Duodenal mucosa (tissue), 2 donors: ENCODE results near the gene SKP2.

ENCODE experiments used
- H3K27ac ChIP-seq: one replicate; pipeline ENCODE4 v1.7.0; 2013; ENCODE audit warnings: low read depth, low read length
- H3K27me3 ChIP-seq, 2 donors: one replicate each; pipeline ENCODE4 v1.7.0; 2013; ENCODE audit warnings: low read length in 2 of 2, control low read depth in 1 of 2; ENCODE audit not compliant: insufficient read depth in 2 of 2, control insufficient read depth in 1 of 2
- H3K36me3 ChIP-seq, 2 donors: one replicate each; pipeline ENCODE4 v1.7.0; 2013; ENCODE audit warnings: low read length in 2 of 2, control low read depth in 1 of 2; ENCODE audit not compliant: insufficient read depth in 2 of 2, control insufficient read depth in 1 of 2
- H3K4me1 ChIP-seq, 2 donors: one replicate each; pipeline ENCODE4 v1.7.0; 2013; ENCODE audit warnings: low read length in 2 of 2, control low read depth in 1 of 2; ENCODE audit not compliant: insufficient read depth in 2 of 2, control insufficient read depth in 1 of 2
- H3K4me3 ChIP-seq, 2 donors: one replicate each; pipeline ENCODE4 v1.7.0; 2013; ENCODE audit warnings: low read length in 2 of 2, low read depth in 1 of 2
- H3K9ac ChIP-seq, 2 donors: one replicate each; pipeline ENCODE4 v1.7.0; 2013; ENCODE audit warnings: low read length in 2 of 2, low read depth in 1 of 2
- H3K9me3 ChIP-seq, 2 donors: one replicate each; pipeline ENCODE4 v1.7.0; 2013; ENCODE audit warnings: low read length in 2 of 2, control low read depth in 1 of 2; ENCODE audit not compliant: control insufficient read depth in 1 of 2

SKP2 gene

GRCh38 chr5:36215910-36216309 lies 64.0 kb downstream of the SKP2 start:
- no peak overlapping the region for H3K4me3 ChIP-seq
- H3K9ac ChIP-seq, result no peak overlapping the region
- H3K27ac ChIP-seq, result no peak overlapping the region
- H3K27me3 ChIP-seq, result no peaks in the 10 kb centered on the region
- H3K36me3 ChIP-seq, result peaks cover 5 to 39% of the 10 kb centered on the region in 2 donors
- no peaks in the 10 kb centered on the region for H3K9me3 ChIP-seq
- no peaks in the 10 kb centered on the region for H3K4me1 ChIP-seq

GRCh38 chr5:36217567-36217966 lies 65.7 kb downstream of the SKP2 start:
- Histone ChIP-seq H3K27ac (no peak overlapping the region), H3K27me3 (no peaks in the 10 kb centered on the region), H3K9ac (no peak overlapping the region), H3K4me3 (no peak overlapping the region), H3K36me3 (peaks cover 5 to 37% of the 10 kb centered on the region in 2 donors), H3K4me1 (no peaks in the 10 kb centered on the region), H3K9me3 (no peaks in the 10 kb centered on the region)

GRCh38 chr5:36217988-36218387 lies 66.1 kb downstream of the SKP2 start:
- H3K27me3 ChIP-seq, result no peaks in the 10 kb centered on the region
- no peak overlapping the region for H3K9ac ChIP-seq
- H3K4me3 ChIP-seq, result no peak overlapping the region
- no peak overlapping the region for H3K27ac ChIP-seq
- H3K4me1 ChIP-seq, result no peaks in the 10 kb centered on the region
- peaks cover 5 to 36% of the 10 kb centered on the region in 2 donors for H3K36me3 ChIP-seq
- H3K9me3 ChIP-seq, result no peaks in the 10 kb centered on the region

DNA sequence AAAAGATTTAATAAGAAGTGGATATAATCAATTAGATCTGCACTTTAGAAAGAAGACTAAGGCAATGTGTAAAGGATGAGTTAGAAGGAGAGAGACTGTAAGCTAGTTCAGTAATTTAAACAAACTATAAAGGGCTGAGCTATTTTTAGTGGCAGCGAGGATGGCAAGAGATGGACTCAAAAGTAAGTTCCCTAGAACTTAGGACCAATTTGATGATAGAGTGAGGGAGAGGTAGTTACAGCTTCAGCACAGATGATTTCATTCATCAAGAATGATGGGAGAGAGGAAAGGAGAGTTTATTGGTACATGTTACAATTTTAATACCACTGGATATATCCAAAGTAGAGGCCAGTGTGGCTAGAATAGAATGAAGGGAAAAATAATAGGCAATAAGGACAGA lies 70.7 kb downstream of the SKP2 start:
- Histone ChIP-seq H3K4me3 (no peak overlapping the region), H3K9me3 (no peaks in the 10 kb centered on the region), H3K27ac (no peak overlapping the region), H3K27me3 (no peaks in the 10 kb centered on the region), H3K4me1 (no peaks in the 10 kb centered on the region), H3K9ac (no peak overlapping the region), H3K36me3 (peaks cover 5 to 52% of the 10 kb centered on the region in 2 donors)

DNA sequence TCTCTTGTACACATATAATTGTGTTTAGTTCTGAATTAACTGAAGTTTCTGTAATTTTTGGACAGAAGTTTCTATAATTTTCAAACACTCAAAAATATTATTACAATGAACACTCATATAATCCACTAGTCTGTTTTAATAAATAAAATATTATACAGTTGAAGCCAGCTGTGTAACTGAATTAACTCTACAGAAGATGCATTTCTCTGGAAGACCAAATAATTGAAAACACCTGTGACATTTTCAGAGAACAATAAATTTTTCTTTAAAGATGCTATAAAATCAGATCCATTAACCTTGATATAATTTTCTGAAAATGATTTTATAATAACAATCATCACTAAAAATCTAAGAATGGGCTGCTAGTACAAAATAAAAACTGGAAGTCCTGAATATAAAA lies 75.1 kb downstream of the SKP2 start:
- Histone ChIP-seq H3K27ac (no peak overlapping the region), H3K4me3 (no peak overlapping the region)

DNA sequence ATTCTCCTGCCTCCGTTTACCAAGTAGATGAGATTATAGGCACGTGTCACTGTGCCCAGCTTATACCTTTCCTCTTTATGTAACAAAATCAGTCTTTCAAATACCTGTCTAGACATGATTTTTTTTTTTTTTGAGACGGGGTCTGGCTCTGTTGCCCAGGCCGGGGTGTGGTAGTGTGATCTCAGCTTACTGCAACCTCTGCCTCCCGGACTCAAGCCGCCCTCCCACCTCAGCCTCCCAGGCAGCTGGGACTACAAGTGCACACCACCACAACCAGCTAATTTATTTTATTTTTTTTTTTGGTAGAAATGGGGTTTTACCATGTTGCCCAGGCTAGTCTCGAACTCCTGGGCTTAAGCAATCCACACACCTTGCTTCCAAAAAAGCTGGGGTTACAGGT lies 76.6 kb downstream of the SKP2 start:
- Histone ChIP-seq H3K4me3 (no peak overlapping the region), H3K27ac (no peak overlapping the region), H3K36me3 (peaks cover 0 to 23% of the 10 kb centered on the region in 2 donors), H3K9me3 (no peaks in the 10 kb centered on the region), H3K27me3 (no peaks in the 10 kb centered on the region), H3K4me1 (no peaks in the 10 kb centered on the region), H3K9ac (no peak overlapping the region)

More for the DNA sequence above, 75.1 kb downstream of the SKP2 start:
- H3K27me3 ChIP-seq, result no peaks in the 10 kb centered on the region
- H3K9ac ChIP-seq, result no peak overlapping the region
- no peaks in the 10 kb centered on the region for H3K9me3 ChIP-seq
- peaks cover 0 to 28% of the 10 kb centered on the region in 2 donors for H3K36me3 ChIP-seq
- H3K4me1 ChIP-seq, result no peaks in the 10 kb centered on the region

GRCh38 chr5:36230151-36230790 lies 78.4 kb downstream of the SKP2 start:
- Histone ChIP-seq H3K27me3 (no peaks in the 10 kb centered on the region), H3K4me3 (no peak overlapping the region), H3K9me3 (no peaks in the 10 kb centered on the region), H3K27ac (no peak overlapping the region), H3K36me3 (peaks cover 0 to 9% of the 10 kb centered on the region in 2 donors), H3K4me1 (no peaks in the 10 kb centered on the region), H3K9ac (no peak overlapping the region)

DNA sequence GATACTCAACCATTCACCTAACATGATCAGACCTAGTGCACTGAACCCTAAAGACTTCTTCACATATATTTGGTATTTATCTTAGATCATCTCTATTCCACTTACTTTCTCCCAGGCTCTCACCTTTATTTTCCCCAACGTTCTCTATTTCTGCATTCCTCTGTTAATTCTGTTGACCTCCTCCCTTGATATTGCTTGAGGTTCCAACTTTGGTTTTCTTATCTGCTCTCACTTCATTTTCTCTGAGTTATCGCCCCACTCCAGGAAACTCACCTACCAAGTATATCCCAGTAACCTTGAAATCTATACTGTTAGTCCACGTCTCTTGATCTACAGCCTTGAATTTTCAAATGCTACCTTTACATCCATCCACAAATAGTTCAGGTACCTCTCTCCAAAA lies 80.6 kb downstream of the SKP2 start:
- Histone ChIP-seq H3K9me3 (no peaks in the 10 kb centered on the region), H3K4me1 (peaks cover 0 to 2% of the 10 kb centered on the region in 2 donors), H3K27ac (no peak overlapping the region), H3K4me3 (no peak overlapping the region), H3K27me3 (no peaks in the 10 kb centered on the region), H3K36me3 (no peaks in the 10 kb centered on the region), H3K9ac (no peak overlapping the region)
